GM19328 (cell line): ENCODE results near the gene STPG2.
"Not testable (repeated sequence)": the region's sequence is repeated elsewhere in the genome, so short reads cannot be mapped to it uniquely, and the experiment has no call there.

ENCODE experiments used
- ATAC-seq: cut with Tn5 transposase; IDR thresholded peaks from one replicate; pipeline ENCODE4 v1.9.1; 2021; ENCODE audit warnings: mild to moderate bottlenecking, moderate library complexity; ENCODE audit not compliant: unreplicated experiment

Gene STPG2

GRCh38 chr4:97656044-97656720, 487.1 kb downstream of the STPG2 start:
- ATAC-seq, result no peak

GRCh38 chr4:97653701-97654100, 489.6 kb downstream of the STPG2 start:
- ATAC-seq, result no peak

GRCh38 chr4:97646997-97647396, 496.3 kb downstream of the STPG2 start:
- ATAC-seq, result no peak

- no peak for ATAC-seq
Observed at GRCh38 chr4:97645071-97645821, 498.0 kb downstream of the STPG2 start.

- no peak for ATAC-seq
Observed at GRCh38 chr4:97643179-97643578, 500.1 kb downstream of the STPG2 start.

GRCh38 chr4:97639961-97640360, 503.3 kb downstream of the STPG2 start:
- ATAC-seq, result no peak

GRCh38 chr4:97633831-97634230, 509.4 kb downstream of the STPG2 start:
- ATAC-seq, result not testable (repeated sequence)

- ATAC-seq, result no peak
Observed at GRCh38 chr4:97627750-97628149, 515.5 kb downstream of the STPG2 start.

GRCh38 chr4:97624204-97624603, 519.1 kb downstream of the STPG2 start:
- no peak for ATAC-seq

GRCh38 chr4:97605932-97606331, 537.3 kb downstream of the STPG2 start:
- ATAC-seq, result no peak

GRCh38 chr4:97593248-97593647, 550.0 kb downstream of the STPG2 start:
- no peak for ATAC-seq

GRCh38 chr4:97590266-97590665, 553.0 kb downstream of the STPG2 start:
- ATAC-seq, result no peak

- no peak for ATAC-seq
Observed at GRCh38 chr4:97589481-97590196, 553.6 kb downstream of the STPG2 start.

GRCh38 chr4:97587912-97588311, 555.4 kb downstream of the STPG2 start:
- ATAC-seq, result no peak

- ATAC-seq, result no peak
Observed at GRCh38 chr4:97585274-97585673, 558.0 kb downstream of the STPG2 start.

GRCh38 chr4:97582890-97583289, 560.4 kb downstream of the STPG2 start:
- ATAC-seq, result no peak

GRCh38 chr4:97577004-97577403, 566.3 kb downstream of the STPG2 start:
- ATAC-seq, result no peak

GRCh38 chr4:97560009-97560408, 583.3 kb downstream of the STPG2 start:
- ATAC-seq, result no peak

GRCh38 chr4:97558204-97558778, 585.0 kb downstream of the STPG2 start:
- ATAC-seq, result no peak

- not testable (repeated sequence) for ATAC-seq
Observed at GRCh38 chr4:97550637-97551036, 592.6 kb downstream of the STPG2 start.

GRCh38 chr4:97548943-97549583, 594.2 kb downstream of the STPG2 start:
- peak; percentile 58 for ATAC-seq
